NCI-H82 treated with DMSO at 0.1 percent for 48 hours (cell line): ENCODE measurements around the gene METAP2.
A peak's percentile ranks its signal among the peaks of the same experiment; 100 is the strongest.
"Not testable (repeated sequence)": the region's sequence is repeated elsewhere in the genome, so short reads cannot be mapped to it uniquely, and the experiment has no call there.

Experiments used
- DNase-seq: peaks from one replicate; lab custom pipeline; 2025; ENCODE audit not compliant: unreplicated experiment; lab: John Stamatoyannopoulos, UW

The METAP2 gene

DNA sequence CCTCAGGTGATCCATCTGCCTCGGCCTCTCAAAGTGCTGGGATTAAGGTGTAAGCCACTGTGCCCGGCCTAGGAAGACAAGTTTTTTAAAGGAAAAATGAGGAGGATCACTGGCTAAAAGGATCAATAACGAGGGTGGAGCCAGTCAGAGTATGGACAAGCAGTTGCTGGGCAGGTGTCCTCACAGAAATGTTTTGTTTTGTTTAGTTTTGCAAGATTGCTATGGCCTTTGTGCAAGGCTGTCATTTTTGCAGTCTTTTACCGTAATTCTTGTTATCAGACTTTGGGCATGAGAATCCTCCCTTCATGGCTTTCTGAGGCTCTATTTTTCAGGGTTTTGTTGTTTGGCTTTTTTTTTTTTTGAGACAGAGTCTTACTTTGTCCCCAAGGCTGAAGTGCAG lies 11.9 kb upstream of the METAP2 start:
- no peak for DNase-seq

DNA sequence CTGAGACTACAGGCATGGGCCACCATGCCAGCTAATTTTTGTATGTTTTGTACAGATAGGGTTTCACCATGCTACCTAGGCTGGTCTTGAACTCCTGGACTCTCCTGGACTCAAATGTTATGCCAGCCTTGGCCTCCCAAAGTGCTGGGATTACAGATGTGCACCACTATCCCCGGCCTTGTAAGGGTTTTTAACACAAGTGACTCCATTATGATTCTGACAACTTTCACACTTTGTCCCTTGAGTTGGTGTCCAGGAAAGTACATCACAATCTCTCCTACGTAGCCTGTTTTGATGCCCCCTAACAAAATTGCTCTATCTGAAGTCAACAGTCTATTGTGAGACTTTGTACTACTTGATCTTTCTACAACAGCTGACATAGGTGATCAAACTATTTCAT lies 11.4 kb upstream of the METAP2 start:
- no peak for DNase-seq

DNA sequence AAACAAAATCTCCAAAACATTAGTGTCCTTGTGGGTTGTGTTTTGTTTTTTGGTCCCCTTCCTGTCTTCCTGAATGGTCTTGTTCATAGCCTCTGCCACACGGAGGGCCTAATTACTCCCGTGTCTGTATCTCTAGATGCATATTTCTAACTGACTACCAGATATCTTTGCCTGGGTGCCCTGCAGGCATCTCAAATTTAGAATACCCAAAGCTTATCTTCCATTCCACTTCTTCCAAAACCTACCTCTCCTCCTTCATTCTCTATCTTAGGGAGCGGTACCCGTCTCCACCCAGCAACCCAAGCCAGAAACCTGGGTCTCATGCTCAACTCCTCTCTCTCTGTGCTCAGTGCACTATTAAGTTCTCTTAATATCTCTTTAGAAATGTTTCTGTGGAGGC lies 10.9 kb upstream of the METAP2 start:
- no peak for DNase-seq

DNA sequence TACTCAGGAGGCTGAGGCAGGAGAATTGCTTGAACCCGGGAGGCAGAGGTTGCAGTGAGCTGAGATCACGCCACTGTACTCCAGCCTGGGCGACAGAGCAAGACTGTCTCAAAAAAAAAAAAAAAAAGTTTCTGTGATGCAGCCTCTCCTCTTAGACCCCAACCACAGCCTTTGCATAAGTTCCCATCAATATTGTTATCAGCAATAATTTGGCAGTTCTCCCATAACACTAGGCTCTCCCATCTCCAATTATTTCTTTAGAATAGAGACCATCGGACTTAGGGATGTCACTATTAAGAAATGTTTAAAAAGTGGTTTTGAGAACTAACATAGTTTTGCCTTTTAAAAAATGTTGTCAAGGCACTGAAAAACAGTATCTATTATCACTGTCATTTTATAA lies 10.2 kb upstream of the METAP2 start:
- DNase-seq = not testable (repeated sequence)

DNA sequence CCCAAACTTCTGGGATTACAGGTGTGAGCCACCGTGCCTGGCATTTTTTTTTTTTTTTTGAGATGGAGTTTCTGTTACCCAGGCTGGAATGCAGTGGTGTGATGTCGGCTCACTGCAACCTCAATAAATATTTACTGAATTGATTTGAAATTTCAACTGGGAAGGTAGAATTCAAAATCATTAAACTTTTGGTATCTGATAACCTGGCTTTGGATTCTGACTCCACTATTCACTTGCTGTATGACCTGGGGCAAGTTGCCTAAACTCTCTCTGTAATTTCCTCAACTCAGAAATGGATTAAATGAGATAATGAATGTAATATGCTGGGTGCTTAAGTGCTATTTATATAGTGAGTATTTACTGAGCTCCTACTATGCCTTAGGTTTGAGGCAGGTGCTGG lies 8.7 kb upstream of the METAP2 start:
- no peak for DNase-seq

DNA sequence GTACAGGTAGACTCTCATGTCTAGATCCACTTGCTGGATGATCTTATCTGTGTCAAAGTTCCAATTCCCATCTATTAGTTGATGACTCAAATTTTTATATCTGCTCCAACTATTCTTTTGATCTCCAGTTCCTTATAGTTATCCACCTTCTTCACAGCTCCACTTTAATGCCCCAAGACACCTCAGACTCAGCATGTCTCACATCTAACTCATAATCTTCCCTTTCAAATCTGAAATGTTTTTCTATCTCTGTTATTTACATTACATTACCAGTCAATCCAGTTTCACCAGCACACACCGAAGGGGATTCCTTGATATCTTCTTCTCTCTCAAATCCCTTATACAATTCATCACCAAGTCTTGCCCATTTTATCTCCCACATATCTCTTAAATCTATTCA lies 3.7 kb upstream of the METAP2 start:
- DNase-seq = no peak

DNA sequence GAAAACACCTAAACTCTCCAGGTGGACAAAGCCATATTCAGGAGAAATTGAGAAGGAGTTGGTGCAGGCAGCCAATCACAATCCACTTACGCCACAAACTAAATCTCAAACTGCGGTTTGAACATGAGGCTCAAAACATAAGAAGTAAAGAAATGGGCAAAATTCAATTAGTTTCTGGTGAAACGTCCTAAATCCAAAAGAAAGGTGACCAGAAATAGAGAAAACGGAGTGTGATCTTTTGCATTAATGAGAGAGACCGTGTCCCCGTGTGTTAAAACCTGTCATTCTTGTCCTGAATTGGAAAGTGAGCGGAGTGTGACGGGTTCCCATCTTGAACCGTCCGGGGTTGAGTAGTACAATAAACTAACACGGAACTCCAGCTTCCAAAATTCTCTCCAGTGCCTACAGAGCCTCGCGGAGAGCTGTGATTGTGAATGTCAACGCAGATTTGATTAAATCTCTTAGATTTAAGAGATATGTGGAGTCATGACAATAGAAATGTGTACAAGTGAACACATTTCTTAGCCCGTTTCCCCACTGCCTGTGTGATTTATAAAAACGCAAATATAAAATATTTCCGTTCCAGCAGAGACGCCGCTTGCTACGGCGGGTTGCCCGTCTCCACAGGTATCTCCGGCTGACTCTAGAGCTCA lies 595 bp upstream of the METAP2 start:
- peak; percentile 37 for DNase-seq

DNA sequence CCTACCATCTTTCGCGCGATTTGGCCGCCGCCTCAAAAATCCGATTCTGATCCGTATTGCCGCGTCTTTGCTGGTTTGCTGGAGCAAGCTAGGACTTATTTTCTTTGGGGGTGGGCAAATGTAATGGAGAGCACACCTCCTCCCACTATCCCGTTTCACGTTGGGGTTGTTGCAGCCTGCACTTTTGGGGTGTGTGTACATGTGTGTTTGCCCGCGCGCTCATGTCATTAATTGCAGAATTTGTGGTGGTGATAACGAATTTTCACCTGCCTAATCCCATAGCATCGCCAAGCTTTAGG lies 657 bp downstream of the METAP2 start:
- no peak for DNase-seq

DNA sequence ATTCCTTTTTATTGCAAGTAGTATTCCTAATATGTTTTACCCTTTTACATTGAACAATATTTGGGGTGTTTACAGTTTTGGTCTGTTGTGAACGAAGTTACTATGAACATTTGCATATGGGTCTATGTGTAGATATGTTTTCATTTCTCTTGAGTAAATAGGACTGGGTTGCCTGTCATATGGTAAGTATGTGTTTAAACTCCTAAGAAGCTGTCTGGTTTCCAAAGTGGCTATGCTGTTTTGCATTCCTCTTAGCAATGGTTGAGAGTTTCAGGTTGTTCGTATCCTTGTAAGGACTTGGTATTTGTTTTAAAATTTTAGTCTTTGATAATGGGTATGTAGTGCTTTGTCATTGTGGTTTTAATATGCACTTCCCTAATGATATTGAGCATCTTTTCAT lies 6.3 kb downstream of the METAP2 start:
- no peak for DNase-seq

DNA sequence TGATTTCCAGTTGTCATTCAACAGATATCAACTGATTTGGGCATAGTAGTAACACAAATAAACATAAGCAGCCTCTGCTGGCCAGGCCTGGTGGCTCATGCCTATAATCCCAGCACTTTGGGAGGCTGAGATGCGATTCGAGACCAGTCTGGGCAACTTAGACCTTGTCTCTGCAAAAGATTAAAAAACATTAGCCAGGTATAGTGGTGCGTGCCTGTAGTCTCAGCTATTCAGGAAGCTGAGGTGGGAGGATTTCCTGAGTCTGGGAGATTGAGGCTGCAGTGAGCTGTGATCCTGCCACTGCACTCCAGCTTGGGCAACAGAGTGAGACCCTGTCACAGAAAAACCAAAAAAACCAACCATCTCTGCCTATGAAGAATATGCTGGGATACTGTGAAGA lies 7.1 kb downstream of the METAP2 start:
- DNase-seq = no peak

DNA sequence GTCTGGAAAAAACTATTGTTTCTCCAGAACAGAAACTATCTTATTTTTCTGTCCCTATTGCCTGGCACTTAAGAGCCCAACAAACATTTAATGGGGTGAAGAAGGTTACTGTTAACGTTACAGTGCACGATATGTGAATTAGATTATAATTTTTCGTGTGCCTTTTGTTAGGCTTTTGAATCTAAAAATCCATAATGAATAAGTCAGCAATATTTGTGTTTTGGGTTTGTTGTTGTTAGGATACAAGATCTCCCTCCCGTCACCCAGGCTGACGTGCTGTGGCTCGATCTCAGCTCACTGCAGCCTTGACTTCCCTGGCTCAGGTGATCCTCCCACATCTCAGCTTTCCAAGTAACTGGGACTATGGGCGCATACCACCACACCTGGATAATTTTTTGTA lies 7.9 kb downstream of the METAP2 start:
- DNase-seq = no peak

DNA sequence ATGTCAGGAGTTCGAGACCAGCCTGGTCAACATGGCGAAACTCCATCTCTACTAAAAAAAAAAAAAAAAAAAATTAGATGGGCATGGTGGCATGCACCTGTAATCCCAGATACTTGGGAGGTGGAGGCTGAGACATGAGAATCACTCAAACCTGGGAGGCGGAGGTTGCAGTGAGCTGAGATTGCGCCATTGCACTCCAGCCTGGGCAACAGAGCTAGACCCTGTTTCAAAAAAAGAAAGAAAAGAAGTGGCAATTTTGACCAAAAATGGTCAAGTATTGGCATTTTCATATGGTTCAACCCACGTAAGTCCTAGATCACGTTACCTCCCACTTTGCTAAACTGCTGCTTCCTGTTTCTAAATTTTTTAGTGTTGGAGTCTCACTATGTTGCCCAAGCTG lies 8.6 kb downstream of the METAP2 start:
- DNase-seq = not testable (repeated sequence)

DNA sequence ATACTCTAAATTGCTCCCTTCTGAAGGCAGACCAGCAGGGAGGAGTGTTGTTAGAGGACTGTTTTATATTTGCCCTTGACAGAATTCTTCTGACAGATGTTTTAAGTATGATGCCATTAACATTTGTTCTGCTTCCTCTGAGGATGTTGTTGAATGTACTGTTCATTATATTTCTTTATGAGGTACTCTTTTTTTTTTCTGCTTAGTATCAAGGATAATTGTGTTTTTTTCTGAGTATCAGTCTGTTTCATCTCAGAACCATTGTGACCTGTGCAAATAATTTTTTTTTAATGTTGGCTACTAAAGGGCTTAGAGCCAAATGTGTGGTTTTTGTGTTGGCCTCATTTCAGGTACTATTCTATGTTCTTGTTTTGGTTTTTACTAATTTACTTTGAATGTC lies 10.6 kb downstream of the METAP2 start:
- DNase-seq = no peak

DNA sequence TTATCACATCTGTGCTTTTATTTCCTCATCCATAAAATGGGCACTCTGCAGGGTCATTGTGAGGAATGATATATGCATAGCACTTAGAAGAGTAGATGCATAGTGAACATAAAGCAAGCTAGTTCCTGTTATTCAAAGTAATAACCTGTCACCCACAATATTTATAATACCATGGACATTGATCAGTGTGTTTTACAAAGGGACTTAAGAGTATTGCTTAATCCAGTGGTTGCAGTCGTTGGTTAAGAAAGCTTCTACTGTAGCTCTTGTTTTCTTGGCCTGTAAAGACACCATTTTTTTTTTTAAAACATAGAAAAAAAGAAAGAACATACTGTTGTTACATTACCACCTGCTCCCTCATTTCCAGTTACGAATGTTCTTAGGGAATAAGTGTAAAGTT lies 13.1 kb downstream of the METAP2 start:
- no peak for DNase-seq

DNA sequence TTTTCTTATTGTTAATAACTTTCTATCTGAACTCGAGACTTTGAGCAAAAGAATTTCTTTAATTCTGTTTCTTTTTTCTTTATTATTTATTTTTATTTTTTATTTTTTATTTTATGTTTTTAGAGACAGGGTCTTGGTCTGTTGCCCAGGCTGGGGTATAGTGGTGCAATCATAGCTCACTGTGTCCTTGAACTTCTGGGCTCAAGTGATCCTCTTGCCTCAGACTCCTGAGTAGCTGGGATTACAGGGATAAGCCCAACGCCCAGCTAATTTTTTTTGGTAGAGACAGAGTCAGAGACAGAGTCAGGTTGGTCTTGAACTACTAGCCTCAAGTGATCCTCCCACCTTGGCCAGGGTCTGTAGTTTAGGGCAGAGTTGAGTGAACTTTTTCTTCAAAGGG lies 18.5 kb downstream of the METAP2 start:
- no peak for DNase-seq

DNA sequence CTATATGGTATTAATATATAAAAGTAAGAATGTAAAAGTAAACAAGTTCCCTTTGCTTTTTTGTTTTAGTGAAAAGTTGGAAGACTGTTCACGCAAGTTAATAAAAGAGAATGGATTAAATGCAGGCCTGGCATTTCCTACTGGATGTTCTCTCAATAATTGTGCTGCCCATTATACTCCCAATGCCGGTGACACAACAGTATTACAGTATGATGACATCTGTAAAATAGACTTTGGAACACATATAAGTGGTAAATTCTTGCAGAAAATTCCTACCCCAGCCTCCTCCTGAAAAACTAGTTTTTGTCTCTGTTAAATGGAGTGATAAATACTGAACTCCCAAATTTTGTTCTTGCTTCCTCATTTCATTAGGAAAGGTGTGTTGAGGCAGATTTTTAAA lies 20.9 kb downstream of the METAP2 start:
- no peak for DNase-seq

DNA sequence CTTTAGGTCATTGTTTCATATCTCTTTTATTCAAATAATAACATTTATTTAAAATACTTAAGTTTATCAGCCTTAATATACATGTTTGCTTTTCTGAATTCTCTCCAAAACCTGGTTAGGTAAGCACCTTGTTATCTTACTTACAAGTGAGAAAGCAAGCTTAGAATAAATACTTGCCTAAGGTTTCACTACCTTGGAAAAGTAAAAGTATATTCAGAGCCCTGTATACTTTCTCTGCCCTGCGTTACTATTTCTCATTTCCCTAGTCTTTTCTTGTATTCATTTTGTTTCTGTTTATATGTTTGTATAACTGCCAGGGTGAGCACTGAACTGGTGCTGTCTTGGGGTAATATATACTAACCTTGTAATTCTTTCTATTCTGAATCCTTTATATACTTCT lies 21.5 kb downstream of the METAP2 start:
- no peak for DNase-seq

DNA sequence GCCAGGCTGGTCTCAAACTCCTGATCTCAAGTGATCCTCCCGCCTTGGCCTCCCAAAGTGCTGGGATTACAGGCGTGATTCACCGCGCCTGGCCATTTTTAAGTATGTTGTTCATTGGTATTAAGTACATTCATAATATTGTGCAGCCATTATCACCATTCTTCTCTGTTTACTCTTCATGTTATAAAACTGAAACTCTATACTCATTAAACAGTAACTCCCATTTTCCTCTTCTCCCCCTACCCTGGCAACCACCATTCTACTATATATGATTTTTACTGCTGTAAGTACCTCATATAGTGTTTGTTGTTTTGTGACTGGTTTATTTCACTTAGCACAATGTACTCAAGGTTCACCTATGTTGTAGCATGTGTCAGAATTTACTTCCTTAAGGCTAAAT lies 23.1 kb downstream of the METAP2 start:
- DNase-seq = no peak

DNA sequence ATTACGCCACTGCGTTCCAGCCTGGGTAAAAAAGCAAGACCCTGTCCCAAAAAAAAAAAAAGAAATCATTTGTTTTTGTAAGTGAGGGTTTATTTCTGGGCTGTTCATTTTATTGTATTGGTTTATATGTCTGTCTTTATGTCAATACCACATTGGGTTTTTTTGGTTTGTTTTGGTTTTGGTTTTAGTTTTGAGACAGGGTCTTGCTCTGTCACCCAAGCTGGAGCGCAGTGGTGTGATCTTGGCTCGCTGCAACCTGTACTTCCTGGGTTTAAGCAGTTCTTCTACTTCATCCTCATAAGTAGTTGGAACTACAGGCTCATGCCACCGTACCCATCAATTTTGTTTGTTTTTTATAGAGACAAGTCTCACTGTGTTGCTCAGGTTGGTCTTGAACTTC lies 25.0 kb downstream of the METAP2 start:
- DNase-seq = no peak

DNA sequence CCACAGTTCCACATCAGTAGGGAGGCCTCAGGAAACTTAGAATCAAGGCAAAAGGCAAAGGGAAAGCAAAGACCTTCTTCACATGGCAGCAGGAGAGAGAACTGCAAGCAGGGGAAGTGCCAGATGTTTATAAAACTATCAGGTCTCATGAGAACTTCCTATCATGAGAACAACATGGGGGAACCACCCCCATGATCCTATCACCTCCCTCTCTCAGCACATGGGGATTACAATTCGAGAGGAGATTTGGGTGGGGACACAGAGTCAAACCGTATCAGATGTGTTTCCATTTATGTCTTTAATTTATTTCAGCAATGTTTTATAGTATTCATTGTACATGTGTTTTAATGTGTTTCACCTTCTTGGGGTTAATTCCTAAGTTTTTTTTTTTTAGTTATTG lies 25.8 kb downstream of the METAP2 start:
- no peak for DNase-seq

DNA sequence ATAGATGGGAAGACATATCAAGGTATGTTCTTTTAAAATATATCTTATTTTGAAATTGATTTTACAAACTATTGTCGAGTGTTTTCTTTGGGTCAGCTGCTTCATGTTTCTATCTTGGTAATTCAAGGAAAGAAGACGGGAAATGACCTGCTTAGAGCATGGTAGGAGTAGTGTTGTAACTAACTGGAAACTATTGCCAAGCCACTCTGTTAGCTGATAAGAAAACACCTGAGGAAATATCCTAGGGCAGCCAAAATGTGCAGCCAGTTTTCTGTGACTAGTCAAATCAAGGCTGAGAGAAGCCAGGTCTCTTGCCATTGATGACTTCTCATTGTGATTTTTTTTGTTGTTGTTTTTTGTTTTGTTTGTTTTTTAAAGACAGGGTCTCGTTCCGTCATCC lies 30.2 kb downstream of the METAP2 start:
- DNase-seq = no peak

DNA sequence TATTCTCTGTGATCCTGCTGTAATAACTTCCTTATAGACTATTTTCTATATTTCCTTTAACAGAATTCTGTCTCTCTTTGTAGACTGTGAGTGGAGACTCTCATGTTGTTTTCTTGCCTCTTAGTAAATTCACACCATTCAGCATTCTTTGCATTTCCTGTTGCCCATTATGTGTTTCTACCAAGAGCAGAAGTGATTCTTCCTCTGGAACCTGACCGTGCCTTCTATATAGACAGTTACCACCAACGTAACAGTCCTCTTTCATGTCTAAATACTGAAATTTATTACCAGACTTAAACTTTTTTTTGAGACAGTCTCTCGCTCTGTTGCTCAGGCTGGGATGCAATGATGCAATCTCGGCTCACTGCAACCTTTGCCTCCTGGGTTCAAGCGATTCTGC lies 31.1 kb downstream of the METAP2 start:
- DNase-seq = no peak

DNA sequence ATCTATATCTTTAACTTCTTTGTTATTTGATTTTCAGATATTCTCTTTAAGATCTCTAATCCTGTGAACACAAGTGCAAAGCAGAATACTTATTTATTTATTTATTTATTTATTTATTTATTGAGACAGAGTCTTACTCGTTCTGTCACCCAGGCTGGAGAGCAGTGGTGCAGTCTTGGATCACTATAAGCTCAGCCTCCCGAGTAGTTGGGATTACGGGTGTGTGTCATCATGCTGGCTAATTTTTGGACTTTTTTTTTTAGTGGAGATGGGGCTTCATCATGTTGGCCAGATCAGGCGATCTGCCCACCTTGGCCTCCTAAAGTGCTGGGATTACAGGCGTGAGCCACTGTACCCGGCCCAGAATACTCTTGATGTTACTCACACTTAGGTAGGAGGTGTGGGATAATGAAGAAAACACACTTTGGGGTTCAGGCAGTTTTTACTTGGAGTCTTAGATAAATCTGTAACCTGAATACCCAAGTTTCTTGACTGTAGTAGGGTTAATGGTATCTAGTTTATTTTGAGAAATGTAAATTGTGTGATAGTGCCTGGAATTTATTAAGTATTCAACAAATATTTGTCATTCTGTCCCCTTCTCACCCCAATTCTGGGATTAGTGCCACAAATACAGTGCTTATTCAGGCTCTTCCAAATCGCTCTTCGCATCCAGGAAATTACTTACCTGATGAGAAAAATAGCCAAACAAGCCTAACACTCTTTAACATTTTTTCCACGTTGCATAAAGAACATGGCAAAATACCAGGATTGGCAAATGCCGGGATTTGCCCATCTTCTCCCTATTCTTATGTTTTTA lies 33.0 kb downstream of the METAP2 start:
- no peak for DNase-seq
